Vagina (tissue), 2 donors: ENCODE measurements around the gene PLA2G4B.

Source experiments
- CTCF ChIP-seq, 3 experiments: fragments of 450-650 bp in 2 of 3; fragments of 200-600 bp in 1 of 3; sonication (generic) in 1 of 3; IDR thresholded peaks; one replicate each; pipeline ENCODE4 v1.5.1; 2017 to 2019; ENCODE audit warnings: antibody characterized with exemption in 3 of 3, mild to moderate bottlenecking in 2 of 3, moderate library complexity in 2 of 3
- POLR2A ChIP-seq, 2 donors: fragments of 450-650 bp; IDR thresholded peaks; one replicate each; pipeline ENCODE4 v1.6.1; 2017; ENCODE audit warnings: antibody characterized with exemption in 2 of 2, mild to moderate bottlenecking in 2 of 2, moderate library complexity in 2 of 2
- POLR2AphosphoS5 ChIP-seq, 2 donors: sonication (generic); formaldehyde crosslinking; IDR thresholded peaks; one replicate each; pipeline ENCODE4 v1.9.0; 2017; ENCODE audit warnings: antibody characterized with exemption in 2 of 2, mild to moderate bottlenecking in 2 of 2, low read depth in 1 of 2; ENCODE audit not compliant: insufficient read depth in 1 of 2

DNA sequence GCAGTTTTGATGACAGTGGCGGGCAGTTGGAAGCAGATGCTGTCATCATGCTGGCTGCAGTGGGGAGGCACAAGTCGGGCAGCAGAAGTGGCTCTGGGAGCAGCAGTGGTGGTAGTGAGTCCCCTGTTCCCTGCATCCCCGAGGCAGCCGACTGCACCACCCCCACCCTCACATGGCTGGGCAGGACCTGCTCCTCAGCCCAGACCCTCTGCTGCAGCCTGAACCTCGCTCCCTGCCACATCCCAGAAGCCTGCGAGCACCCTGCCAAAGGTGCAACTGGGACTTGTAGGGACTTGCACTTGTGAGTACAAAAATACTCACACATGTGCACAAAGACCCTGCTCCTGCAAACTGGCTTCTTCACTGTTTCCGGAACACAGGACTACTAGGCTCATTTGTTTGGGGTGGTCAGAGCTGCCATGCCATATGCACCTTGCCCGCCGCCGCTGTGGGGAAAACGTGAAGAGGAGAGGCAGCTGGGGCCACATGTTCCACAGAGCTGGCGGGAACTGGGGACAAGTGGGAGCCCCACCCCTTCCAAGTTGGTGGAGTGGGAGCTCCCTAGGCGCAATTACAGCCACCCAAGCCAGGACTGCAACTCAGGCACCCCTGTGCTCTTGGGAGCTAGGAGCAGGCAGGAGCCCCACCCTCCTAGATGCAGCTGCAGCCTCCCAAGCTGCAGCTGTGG is 8.5 kb upstream of the PLA2G4B start:
- TF ChIP-seq CTCF (IDR thresholded peaks at IDR 0.05) (no peak), POLR2A (IDR thresholded peaks at IDR 0.05) (no peak), POLR2AphosphoS5 (IDR thresholded peaks at IDR 0.05; ENCODE audit: insufficient read depth in 1 of 2, low read depth in 1 of 2) (no peak)
